MCF 10A (cell line): ENCODE results near the gene SUSD2. TPM values are rescaled to one million over a fixed set of nuclear protein-coding genes. Genes with fewer than 3 reads are reported as not detected.

Experiments used
- BruUV-seq: library from RNA; stranded (reverse); fragments of 400-500 nt; replicated peaks from 2 replicates; lab custom pipeline; 2021; lab: Mats Ljungman, UMichigan
- CTCF ChIA-PET: fragments of 300-600 bp; sonication (Branson Sonifier 250); formaldehyde crosslinking; extraction: SDS; loops from one replicate; lab custom pipeline; 2021; ENCODE audit warnings: antibody characterized with exemption, inconsistent platforms; lab: Yijun Ruan, JAX
- POLR2A ChIA-PET: fragments of 300-600, 350-650 bp; sonication (Branson Sonifier 250); formaldehyde crosslinking; extraction: SDS; loops from one replicate; lab custom pipeline; 2020; ENCODE audit warnings: antibody characterized with exemption, inconsistent platforms; lab: Yijun Ruan, JAX
- DNase-seq: peaks from one replicate; pipeline ENCODE4 v3.0.0-alpha.2; 2018; ENCODE audit not compliant: unreplicated experiment
- H3K27ac Mint-ChIP-seq: one replicate; pipeline ENCODE4 v1.8.0; 2022; ENCODE audit warnings: mild to moderate bottlenecking, low read depth, mixed read lengths; ENCODE audit not compliant: unreplicated experiment
- H3K27me3 Mint-ChIP-seq: one replicate; pipeline ENCODE4 v1.8.0; 2022; ENCODE audit warnings: mixed read lengths; ENCODE audit not compliant: insufficient read depth, unreplicated experiment
- H3K36me3 Mint-ChIP-seq: one replicate; pipeline ENCODE4 v1.8.0; 2022; ENCODE audit warnings: mild to moderate bottlenecking, moderate library complexity, mixed read lengths; ENCODE audit not compliant: insufficient read depth, unreplicated experiment
- H3K4me1 Mint-ChIP-seq: one replicate; pipeline ENCODE4 v1.8.0; 2022; ENCODE audit warnings: mixed read lengths; ENCODE audit not compliant: insufficient read depth, unreplicated experiment
- H3K4me3 Mint-ChIP-seq: one replicate; pipeline ENCODE4 v1.8.0; 2022; ENCODE audit warnings: mild to moderate bottlenecking, moderate library complexity, mixed read lengths; ENCODE audit not compliant: unreplicated experiment
- H3K9me3 Mint-ChIP-seq: one replicate; pipeline ENCODE4 v1.8.0; 2022; ENCODE audit warnings: mixed read lengths; ENCODE audit not compliant: unreplicated experiment
- intact Hi-C: fragments of 100-400 bp; cut with micrococcal nuclease; formaldehyde crosslinking; loops from 2 replicates; pipeline ENCODE4 v1.14.1; 2022
- total RNA-seq: library from RNA; stranded (reverse); gene quantifications from 2 replicates; pipeline ENCODE4 v1.2.3, GENCODE V29; 2022
- TF ChIP-seq, protein P1 (sequence below): fragments of 200-600 bp; IDR thresholded peaks from one replicate; pipeline ENCODE4 v1.8.0; 2022; ENCODE audit warnings: antibody characterized with exemption, mild to moderate bottlenecking; ENCODE audit not compliant: unreplicated experiment

SUSD2 gene
- total RNA-seq, 1 experiment from 2014 or later = 32.8 TPM

DNA sequence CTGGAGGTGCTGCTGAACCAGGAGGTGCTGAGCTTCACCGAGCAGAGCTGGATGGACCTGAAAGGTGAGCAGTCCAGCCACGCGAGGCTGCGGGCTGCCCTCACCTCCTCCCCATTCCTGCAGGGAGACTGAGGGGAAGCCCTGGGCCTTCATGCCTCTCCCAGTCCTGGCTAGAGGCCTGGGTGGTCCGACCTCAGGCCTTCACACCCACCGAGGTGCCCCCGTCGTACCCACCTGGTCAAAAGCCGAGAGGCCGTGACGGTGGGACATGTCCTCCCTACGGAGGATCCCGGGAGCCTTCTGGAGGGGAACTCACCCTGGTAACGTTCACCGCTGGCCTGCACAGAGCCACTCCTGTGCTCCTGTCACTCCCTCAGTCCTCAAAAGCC, 5.1 kb downstream of the SUSD2 start:
- Mint-ChIP-seq H3K9me3 (no peaks in the 10 kb centered on the region), H3K27me3 (no peaks in the 10 kb centered on the region), H3K27ac (no peak overlapping the region), H3K4me3 (no peak overlapping the region), H3K4me1 (peaks cover 32% of the 10 kb centered on the region), H3K36me3 (peaks cover 7% of the 10 kb centered on the region)
- no peak for DNase-seq
- BruUV-seq = no TSS peak
- CTCF ChIA-PET = interaction anchor here (0.6 kb wide), 1 partner anchor 11 kb away, joined by 3 read pairs; no protein-coding TSS in a partner anchor
- intact Hi-C loops = loop anchor here (5.0 kb wide), 1 partner anchor 204 kb away; the partner anchor contains the start of gene GSTT2
- POLR2A ChIA-PET = no interaction called here
- TF ChIP-seq, protein P1, sequence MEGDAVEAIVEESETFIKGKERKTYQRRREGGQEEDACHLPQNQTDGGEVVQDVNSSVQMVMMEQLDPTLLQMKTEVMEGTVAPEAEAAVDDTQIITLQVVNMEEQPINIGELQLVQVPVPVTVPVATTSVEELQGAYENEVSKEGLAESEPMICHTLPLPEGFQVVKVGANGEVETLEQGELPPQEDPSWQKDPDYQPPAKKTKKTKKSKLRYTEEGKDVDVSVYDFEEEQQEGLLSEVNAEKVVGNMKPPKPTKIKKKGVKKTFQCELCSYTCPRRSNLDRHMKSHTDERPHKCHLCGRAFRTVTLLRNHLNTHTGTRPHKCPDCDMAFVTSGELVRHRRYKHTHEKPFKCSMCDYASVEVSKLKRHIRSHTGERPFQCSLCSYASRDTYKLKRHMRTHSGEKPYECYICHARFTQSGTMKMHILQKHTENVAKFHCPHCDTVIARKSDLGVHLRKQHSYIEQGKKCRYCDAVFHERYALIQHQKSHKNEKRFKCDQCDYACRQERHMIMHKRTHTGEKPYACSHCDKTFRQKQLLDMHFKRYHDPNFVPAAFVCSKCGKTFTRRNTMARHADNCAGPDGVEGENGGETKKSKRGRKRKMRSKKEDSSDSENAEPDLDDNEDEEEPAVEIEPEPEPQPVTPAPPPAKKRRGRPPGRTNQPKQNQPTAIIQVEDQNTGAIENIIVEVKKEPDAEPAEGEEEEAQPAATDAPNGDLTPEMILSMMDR = no peak

DNA sequence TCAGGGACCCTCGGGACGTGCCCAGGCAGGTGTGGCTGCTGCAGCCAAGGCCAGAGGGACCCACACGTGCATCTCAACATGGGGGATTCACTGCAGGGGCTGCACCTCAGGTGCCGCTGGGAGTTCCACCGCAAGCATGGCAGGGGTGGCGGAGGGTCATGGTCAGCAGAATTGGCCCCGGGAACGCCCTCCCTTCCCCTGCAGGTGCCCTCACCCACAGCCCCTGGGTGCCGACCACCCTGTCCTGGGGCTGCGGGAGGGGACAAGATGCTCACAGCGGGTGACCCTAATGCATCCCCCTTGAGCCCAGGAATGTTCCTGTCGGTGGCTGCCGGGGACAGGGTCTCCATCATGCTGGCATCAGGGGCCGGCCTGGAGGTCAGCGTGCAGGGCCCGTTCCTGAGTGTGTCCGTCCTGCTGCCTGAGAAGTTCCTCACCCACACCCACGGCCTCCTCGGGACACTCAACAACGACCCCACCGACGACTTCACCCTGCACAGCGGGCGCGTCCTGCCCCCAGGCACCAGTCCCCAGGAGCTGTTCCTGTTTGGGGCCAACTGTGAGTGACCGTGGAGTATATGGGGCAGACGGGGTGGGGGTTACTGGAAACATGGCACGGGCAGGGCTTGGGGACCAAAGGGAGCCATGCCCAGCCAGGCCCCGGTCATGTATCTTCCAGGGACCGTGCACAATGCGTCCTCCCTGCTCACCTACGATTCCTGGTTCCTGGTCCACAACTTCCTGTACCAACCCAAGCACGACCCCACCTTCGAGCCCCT, 5.8 kb downstream of the SUSD2 start:
- ChIA-PET POLR2A (no interaction called here), CTCF (interaction anchor here (0.6 kb wide), 1 partner anchor 12 kb away, joined by 3 read pairs; no protein-coding TSS in a partner anchor)
- H3K27ac Mint-ChIP-seq = no peak overlapping the region
- no peak for DNase-seq
- H3K4me3 Mint-ChIP-seq = no peak overlapping the region
- no peaks in the 10 kb centered on the region for H3K9me3 Mint-ChIP-seq
- H3K27me3 Mint-ChIP-seq = no peaks in the 10 kb centered on the region
- H3K4me1 Mint-ChIP-seq = peaks cover 32% of the 10 kb centered on the region
- H3K36me3 Mint-ChIP-seq = peaks cover 7% of the 10 kb centered on the region
- intact Hi-C loops = loop anchor here (5.0 kb wide), 1 partner anchor 205 kb away; the partner anchor contains the start of gene GSTT2
- TF ChIP-seq, protein P1 = no peak
- BruUV-seq = no TSS peak

DNA sequence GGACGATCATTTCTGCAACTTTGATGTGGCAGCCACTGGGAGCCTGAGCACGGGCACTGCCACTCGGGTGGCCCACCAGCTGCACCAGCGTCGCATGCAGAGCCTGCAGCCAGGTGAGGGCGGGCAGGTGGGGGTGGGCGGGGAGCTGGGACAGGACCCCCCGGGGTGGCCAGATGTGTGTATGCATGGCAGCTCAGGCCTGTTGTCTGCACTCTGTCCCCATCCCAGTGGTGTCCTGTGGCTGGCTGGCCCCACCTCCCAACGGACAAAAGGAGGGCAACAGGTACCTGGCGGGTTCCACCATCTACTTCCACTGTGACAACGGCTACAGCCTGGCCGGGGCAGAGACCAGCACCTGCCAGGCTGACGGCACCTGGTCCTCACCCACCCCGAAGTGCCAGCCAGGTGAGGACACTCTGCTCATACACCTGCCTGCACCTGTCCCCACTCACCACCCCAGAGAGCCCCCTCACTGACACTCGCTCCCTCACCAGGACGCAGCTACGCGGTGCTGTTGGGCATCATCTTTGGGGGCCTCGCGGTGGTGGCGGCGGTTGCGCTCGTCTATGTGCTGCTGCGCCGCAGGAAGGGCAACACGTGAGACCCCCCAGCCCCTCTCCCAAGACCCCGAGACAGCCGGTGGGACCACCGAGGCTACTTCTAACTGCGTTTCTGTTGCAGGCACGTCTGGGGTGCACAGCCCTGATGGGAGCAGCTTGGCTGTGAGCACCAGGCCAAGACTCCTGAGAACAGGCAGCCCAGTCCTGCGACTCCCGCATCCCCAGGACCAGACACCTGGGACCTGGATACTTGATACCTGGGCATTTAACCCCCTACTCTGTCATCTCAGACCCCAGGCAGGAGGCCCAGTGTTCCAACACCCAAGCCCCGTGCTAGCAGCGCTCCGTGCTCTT, 6.7 kb downstream of the SUSD2 start:
- Mint-ChIP-seq H3K4me1 (peaks cover 32% of the 10 kb centered on the region), H3K27me3 (no peaks in the 10 kb centered on the region), H3K36me3 (peaks cover 7% of the 10 kb centered on the region), H3K4me3 (no peak overlapping the region), H3K9me3 (no peaks in the 10 kb centered on the region), H3K27ac (no peak overlapping the region)
- intact Hi-C loops = loop anchor here (5.0 kb wide), 1 partner anchor 206 kb away; the partner anchor contains the start of gene GSTT2
- BruUV-seq = no TSS peak
- TF ChIP-seq, protein P1 = no peak
- ChIA-PET CTCF (interaction anchor here (0.6 to 1.5 kb wide), 2 partner anchors 12 to 158 kb away, joined by 5 to 8 read pairs; no protein-coding TSS in a partner anchor), POLR2A (no interaction called here)
- no peak for DNase-seq
